ENCODE data around the gene KRTAP12-3. TPM values are rescaled to one million over a fixed set of nuclear protein-coding genes. Genes with fewer than 3 reads are reported as not detected.

Gene KRTAP12-3
- total RNA-seq, 2 donors from 2014 or later: not detected

DNA sequence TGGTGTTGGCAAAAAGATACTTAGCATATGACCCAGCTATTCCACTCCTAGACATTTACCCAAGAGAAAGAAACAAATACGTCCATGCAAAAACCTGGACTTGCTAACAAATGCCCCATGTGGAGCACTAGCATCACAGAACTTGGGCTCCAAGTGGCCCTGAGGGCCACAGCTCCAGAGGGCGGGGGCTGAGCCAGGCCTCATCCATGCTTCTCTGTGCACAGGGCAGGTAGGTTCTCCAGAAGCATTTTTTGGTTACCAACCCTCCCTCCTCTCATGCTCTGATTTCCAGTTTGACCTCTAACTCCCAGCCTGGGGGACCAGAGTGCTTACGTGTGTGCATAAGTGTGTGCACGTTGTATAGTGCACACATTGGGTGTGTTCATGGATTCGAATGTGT is 7.0 kb downstream of the KRTAP12-3 start:
- Histone ChIP-seq H3K36me3 (no peaks in the 10 kb centered on the region), H3K4me1 (no peaks in the 10 kb centered on the region), H3K9me3 (no peaks in the 10 kb centered on the region), H3K27me3 (no peaks in the 10 kb centered on the region), H3K4me3 (no peak overlapping the region), H3K27ac (no peak overlapping the region)
- DNase-seq (ENCODE audit: low spot score): no peak
- TF ChIP-seq, protein P1, sequence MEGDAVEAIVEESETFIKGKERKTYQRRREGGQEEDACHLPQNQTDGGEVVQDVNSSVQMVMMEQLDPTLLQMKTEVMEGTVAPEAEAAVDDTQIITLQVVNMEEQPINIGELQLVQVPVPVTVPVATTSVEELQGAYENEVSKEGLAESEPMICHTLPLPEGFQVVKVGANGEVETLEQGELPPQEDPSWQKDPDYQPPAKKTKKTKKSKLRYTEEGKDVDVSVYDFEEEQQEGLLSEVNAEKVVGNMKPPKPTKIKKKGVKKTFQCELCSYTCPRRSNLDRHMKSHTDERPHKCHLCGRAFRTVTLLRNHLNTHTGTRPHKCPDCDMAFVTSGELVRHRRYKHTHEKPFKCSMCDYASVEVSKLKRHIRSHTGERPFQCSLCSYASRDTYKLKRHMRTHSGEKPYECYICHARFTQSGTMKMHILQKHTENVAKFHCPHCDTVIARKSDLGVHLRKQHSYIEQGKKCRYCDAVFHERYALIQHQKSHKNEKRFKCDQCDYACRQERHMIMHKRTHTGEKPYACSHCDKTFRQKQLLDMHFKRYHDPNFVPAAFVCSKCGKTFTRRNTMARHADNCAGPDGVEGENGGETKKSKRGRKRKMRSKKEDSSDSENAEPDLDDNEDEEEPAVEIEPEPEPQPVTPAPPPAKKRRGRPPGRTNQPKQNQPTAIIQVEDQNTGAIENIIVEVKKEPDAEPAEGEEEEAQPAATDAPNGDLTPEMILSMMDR (IDR thresholded peaks at IDR 0.05): no peak

DNA sequence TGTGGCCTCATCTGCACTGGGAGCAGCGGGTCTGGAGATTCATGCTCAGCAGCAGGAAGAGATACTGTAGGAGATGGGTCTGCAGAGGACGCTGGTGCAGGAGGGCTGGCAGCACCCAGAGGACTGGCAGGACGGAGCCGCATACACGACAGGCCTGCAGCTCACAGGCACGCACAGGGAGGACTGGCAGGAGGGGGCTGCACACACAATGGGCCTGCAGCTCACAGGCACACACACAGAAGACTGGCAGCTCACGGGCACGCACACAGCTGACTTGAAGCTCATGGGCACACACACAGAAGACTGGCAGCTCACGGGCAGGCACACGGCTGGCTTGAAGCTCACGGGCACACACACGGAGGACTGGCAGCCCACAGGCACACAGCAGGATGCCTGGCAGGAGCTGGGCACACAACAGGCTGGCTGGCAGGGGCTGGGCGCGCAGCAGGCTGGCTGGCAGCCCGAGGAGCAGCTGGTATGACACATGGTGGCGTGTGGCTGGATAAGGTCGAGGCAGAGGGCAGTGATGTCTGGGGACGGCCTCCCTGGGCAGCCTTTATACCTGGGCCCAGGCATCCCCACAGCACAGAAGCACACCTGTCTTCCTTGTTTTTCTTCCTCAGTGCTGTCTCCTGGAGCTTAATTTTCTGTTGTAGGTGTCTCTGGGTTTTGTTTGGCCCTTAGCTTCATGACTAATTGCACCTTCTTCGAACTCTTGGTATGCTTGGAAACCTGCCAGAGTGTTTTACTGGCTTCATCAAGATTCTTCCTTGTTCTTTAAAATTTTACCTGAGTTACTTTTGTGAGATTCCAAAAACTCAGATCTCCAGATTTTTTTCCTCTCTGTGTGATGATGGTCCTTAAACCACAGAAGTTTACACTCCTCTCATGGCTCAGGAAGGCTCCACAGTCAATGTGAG is 8.9 kb downstream of the KRTAP12-3 start, which contains the start of gene KRTAP12-2:
TSS of gene KRTAP12-2 (minus strand) at position 527 of the 920 bp plus-strand sequence. CDS start at position 486, 41 bp downstream.
- H3K4me3 ChIP-seq: no peak within 1 kb of the TSS
- H3K36me3 ChIP-seq: no peaks in the 10 kb centered on the region
- TF ChIP-seq, protein P1 (IDR thresholded peaks at IDR 0.05): no peak
- no peak within 1 kb of the TSS for H3K27ac ChIP-seq
- peaks cover 0 to 5% of the 10 kb centered on the region in 2 donors for H3K9me3 ChIP-seq
- no peak for DNase-seq (ENCODE audit: low spot score)
- H3K27me3 ChIP-seq: no peaks in the 10 kb centered on the region
- no peaks in the 10 kb centered on the region for H3K4me1 ChIP-seq

DNA sequence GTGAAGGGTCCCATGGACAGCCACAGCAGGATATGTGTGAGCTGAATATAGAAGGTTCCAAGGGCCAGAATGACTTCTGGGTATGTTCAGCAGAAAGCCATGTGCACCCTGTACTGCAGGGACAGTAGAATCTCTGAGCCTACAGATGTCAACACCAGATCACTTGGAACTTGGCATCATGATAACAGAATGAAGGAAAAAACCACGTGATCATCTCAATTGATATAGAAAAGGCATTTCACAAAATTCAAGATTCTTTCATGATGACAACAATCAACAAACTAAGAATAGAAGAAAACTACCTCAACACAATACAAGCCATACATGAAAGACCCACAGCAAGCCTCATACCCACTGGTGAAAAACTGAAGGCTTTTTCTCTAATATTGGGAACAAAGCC is 9.9 kb downstream of the KRTAP12-3 start:
- H3K36me3 ChIP-seq: no peaks in the 10 kb centered on the region
- H3K27ac ChIP-seq: no peak overlapping the region
- no peaks in the 10 kb centered on the region for H3K4me1 ChIP-seq
- no peak for DNase-seq (ENCODE audit: low spot score)
- H3K27me3 ChIP-seq: no peaks in the 10 kb centered on the region
- TF ChIP-seq, protein P1 (IDR thresholded peaks at IDR 0.05): no peak
- no peak overlapping the region for H3K4me3 ChIP-seq
- peaks cover 0 to 14% of the 10 kb centered on the region in 2 donors for H3K9me3 ChIP-seq

DNA sequence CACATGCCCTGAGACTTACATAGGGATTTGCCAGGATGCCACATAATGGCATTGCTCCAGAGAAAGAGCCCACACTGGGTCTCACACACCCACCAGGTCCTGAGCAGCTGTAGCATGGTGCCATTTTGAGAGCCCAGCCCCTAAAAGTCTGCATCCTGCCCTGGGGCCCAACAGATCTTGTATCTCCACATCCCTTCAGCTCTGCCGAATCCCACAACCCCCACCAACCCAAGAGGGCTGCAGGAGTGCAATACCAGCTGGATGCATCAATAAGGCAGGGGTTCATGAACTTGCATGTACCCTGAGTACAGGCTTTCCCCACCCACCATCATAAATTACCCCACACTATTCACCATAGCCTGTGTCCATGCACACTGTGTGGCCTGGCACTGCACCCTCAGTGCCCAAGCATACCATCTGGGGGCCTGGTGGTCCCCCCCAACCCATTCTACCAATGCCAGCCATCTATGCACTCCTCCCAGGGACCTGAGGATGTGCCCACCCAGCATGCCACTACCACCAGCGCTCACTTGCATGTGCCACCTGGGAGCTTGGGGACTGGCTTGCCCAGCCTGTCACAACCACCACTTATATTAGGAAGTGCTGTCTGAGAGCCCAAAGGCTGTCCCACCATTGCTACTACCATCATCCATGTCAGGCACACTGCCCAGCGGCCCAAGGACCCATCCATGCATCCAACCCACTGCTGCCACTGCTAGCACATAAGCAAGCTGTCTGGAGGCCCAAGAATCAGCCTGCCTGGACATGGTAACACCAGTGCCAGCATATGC is 13.1 kb downstream of the KRTAP12-3 start:
- Histone ChIP-seq H3K4me3 (no peak overlapping the region), H3K27ac (no peak overlapping the region), H3K4me1 (no peaks in the 10 kb centered on the region), H3K27me3 (no peaks in the 10 kb centered on the region), H3K36me3 (no peaks in the 10 kb centered on the region), H3K9me3 (peaks cover 0 to 22% of the 10 kb centered on the region in 2 donors)
- peak; percentile 9 for DNase-seq (ENCODE audit: low spot score)
- TF ChIP-seq, protein P1 (IDR thresholded peaks at IDR 0.05): no peak

DNA sequence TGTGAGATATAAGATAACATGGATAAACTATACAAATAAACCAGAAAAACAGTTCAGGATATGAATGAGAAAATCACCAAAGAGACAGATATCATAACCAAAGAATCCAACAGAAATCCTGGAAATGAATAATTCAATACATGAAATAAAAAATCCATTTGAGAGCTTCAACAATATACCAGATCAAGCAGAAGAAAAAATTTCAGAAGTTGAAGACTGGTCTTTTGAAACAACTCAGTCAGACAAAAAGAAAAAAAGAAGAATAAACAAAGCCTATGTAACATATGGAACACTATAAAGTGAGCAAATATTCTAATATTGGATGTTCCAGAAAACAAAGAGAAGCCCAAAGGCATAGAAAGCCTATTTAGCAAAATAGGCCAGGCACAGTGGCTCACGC is 14.2 kb downstream of the KRTAP12-3 start:
- no peak for DNase-seq (ENCODE audit: low spot score)
- no peak overlapping the region for H3K27ac ChIP-seq
- no peaks in the 10 kb centered on the region for H3K27me3 ChIP-seq
- no peak overlapping the region for H3K4me3 ChIP-seq
- no peaks in the 10 kb centered on the region for H3K4me1 ChIP-seq
- H3K36me3 ChIP-seq: no peaks in the 10 kb centered on the region
- peaks cover 0 to 22% of the 10 kb centered on the region in 2 donors for H3K9me3 ChIP-seq
- TF ChIP-seq, protein P1 (IDR thresholded peaks at IDR 0.05): no peak
